Mesenchymal stem cell (in vitro differentiated cells and primary cell): ENCODE data around the gene HOMER3.

Source experiments
- DNase-seq: peaks from one replicate; pipeline ENCODE4 v3.0.0-alpha.2; 2013
- H2AFZ ChIP-seq: one replicate; pipeline ENCODE4 v1.6.1; 2013; ENCODE audit warnings: low read depth, mild to moderate bottlenecking, control low read depth, inconsistent platforms, low read length, moderate library complexity
- H2AK5ac ChIP-seq: 2 replicates; pipeline ENCODE4 v1.6.1; 2013; ENCODE audit warnings: low read length, moderate library complexity, mild to moderate bottlenecking, inconsistent platforms; ENCODE audit not compliant: severe bottlenecking
- H2BK120ac ChIP-seq: one replicate; pipeline ENCODE4 v1.6.1; 2013; ENCODE audit warnings: low read depth, mild to moderate bottlenecking, inconsistent platforms, low read length, moderate library complexity
- H2BK12ac ChIP-seq, 2 experiments: one replicate each; pipeline ENCODE4 v1.6.1; 2013; ENCODE audit warnings: inconsistent platforms in 2 of 2, low read length in 2 of 2, mild to moderate bottlenecking in 2 of 2, moderate library complexity in 2 of 2, control low read depth in 1 of 2
- H2BK15ac ChIP-seq: one replicate; pipeline ENCODE4 v1.6.1; 2013; ENCODE audit warnings: mild to moderate bottlenecking, low read depth, inconsistent platforms; ENCODE audit not compliant: poor library complexity, severe bottlenecking
- H2BK5ac ChIP-seq: 2 replicates; pipeline ENCODE4 v1.6.1; 2013; ENCODE audit warnings: low read depth, mild to moderate bottlenecking, low read length, control low read depth, inconsistent platforms; ENCODE audit not compliant: poor library complexity, severe bottlenecking
- H3K14ac ChIP-seq, 2 experiments: one replicate each; pipeline ENCODE4 v1.6.1; 2013; ENCODE audit warnings: inconsistent platforms in 2 of 2, low read length in 2 of 2, control low read depth in 1 of 2, mild to moderate bottlenecking in 1 of 2, moderate library complexity in 1 of 2
- H3K18ac ChIP-seq, 2 experiments: one replicate each; pipeline ENCODE4 v1.6.1; 2013; ENCODE audit warnings: inconsistent platforms in 2 of 2, low read length in 2 of 2, control low read depth in 1 of 2, low read depth in 1 of 2, mild to moderate bottlenecking in 1 of 2
- H3K23ac ChIP-seq, 2 experiments: one replicate each; pipeline ENCODE4 v1.6.1; 2013; ENCODE audit warnings: inconsistent platforms in 2 of 2, low read length in 2 of 2, mild to moderate bottlenecking in 2 of 2, moderate library complexity in 2 of 2, control low read depth in 1 of 2
- H3K27ac ChIP-seq: 2 replicates; pipeline ENCODE4 v1.5.1; 2013; ENCODE audit warnings: mild to moderate bottlenecking, moderate library complexity, low read length, control low read depth, inconsistent platforms; ENCODE audit not compliant: poor library complexity, severe bottlenecking
- H3K27me3 ChIP-seq, 2 experiments: 2 replicates each; pipeline versions ENCODE4 v1.6.1 to v1.7.0; 2013; ENCODE audit warnings: low read length in 2 of 2, mild to moderate bottlenecking in 2 of 2, moderate library complexity in 2 of 2, control low read depth in 1 of 2, inconsistent platforms in 1 of 2; ENCODE audit not compliant: control insufficient read depth in 1 of 2, insufficient read depth in 1 of 2
- H3K36me3 ChIP-seq, 2 experiments: 2 replicates each; pipeline versions ENCODE4 v1.6.1 to v1.7.0; 2013; ENCODE audit warnings: low read length in 2 of 2, control low read depth in 1 of 2, inconsistent platforms in 1 of 2, low read depth in 1 of 2, mild to moderate bottlenecking in 1 of 2; ENCODE audit not compliant: insufficient read depth in 2 of 2, control insufficient read depth in 1 of 2
- H3K4ac ChIP-seq, 2 experiments: one replicate each; pipeline ENCODE4 v1.6.1; 2013; ENCODE audit warnings: inconsistent platforms in 2 of 2, low read length in 2 of 2, mild to moderate bottlenecking in 2 of 2, moderate library complexity in 2 of 2, control low read depth in 1 of 2, low read depth in 1 of 2
- H3K4me1 ChIP-seq: 2 replicates; pipeline ENCODE4 v1.6.1; 2013; ENCODE audit warnings: low read depth, low read length, control low read depth; ENCODE audit not compliant: control insufficient read depth, insufficient read depth
- H3K4me2 ChIP-seq: 2 replicates; pipeline ENCODE4 v1.6.1; 2013; ENCODE audit warnings: low read length, mild to moderate bottlenecking, inconsistent platforms; ENCODE audit not compliant: poor library complexity, severe bottlenecking
- H3K4me3 ChIP-seq, 2 experiments: 2 replicates each; pipeline versions ENCODE4 v1.5.1 to v1.7.0; 2013; ENCODE audit warnings: low read length in 2 of 2, mild to moderate bottlenecking in 2 of 2, control low read depth in 1 of 2, low read depth in 1 of 2; ENCODE audit not compliant: insufficient read depth in 1 of 2
- H3K79me1 ChIP-seq: replicated peaks from 2 replicates; pipeline ENCODE4 v1.6.1; 2013; ENCODE audit warnings: mild to moderate bottlenecking, control low read depth, low read length, inconsistent platforms; ENCODE audit not compliant: poor library complexity, severe bottlenecking
- H3K9ac ChIP-seq: 2 replicates; pipeline ENCODE4 v1.7.0; 2013; ENCODE audit warnings: mild to moderate bottlenecking, low read length, moderate library complexity
- H3K9me3 ChIP-seq: 2 replicates; pipeline ENCODE4 v1.7.0; 2013; ENCODE audit warnings: mild to moderate bottlenecking, low read length; ENCODE audit not compliant: control insufficient read depth
- H4K8ac ChIP-seq: one replicate; pipeline ENCODE4 v1.6.1; 2013; ENCODE audit warnings: inconsistent platforms, mild to moderate bottlenecking, low read length, moderate library complexity
- H4K91ac ChIP-seq: one replicate; pipeline ENCODE4 v1.6.1; 2013; ENCODE audit warnings: mild to moderate bottlenecking, low read length, inconsistent platforms
- WGBS: methylation state at CpG from one replicate; pipeline ENCODE4 v1.1.7; 2013; ENCODE audit warnings: mixed read lengths; 5-methylcytosine and 5-hydroxymethylcytosine counted together

Gene HOMER3

GRCh38 chr19:18939922-18940768 lies 872 bp downstream of the HOMER3 start:
- H2BK12ac ChIP-seq: peak overlapping the region; percentile 18 to 33
- H4K91ac ChIP-seq: peak overlapping the region; percentile 73
- H3K4me1 ChIP-seq: peaks cover 20% of the 10 kb centered on the region
- peak overlapping the region; percentile 4 for H3K27ac ChIP-seq
- peak; percentile 60 for DNase-seq
- peak overlapping the region; percentile 82 for H4K8ac ChIP-seq
- peaks cover 28% of the 10 kb centered on the region for H3K79me1 ChIP-seq
- peaks cover 26 to 28% of the 10 kb centered on the region in 2 experiments for H3K36me3 ChIP-seq
- H3K18ac ChIP-seq: peak overlapping the region; percentile 82 to 94
- H3K23ac ChIP-seq: peak overlapping the region in 1 of 2 experiments; percentile 72
- no peaks in the 10 kb centered on the region for H3K27me3 ChIP-seq
- peak overlapping the region; percentile 93 to 99 for H3K4ac ChIP-seq
- peak overlapping the region; percentile 24 for H2BK5ac ChIP-seq
- H2AFZ ChIP-seq: no peak overlapping the region
- peak overlapping the region; percentile 65 to 89 for H3K4me3 ChIP-seq
- H2BK15ac ChIP-seq: peak overlapping the region; percentile 80
- H3K9ac ChIP-seq: peak overlapping the region; percentile 97
- peak overlapping the region; percentile 97 for H2AK5ac ChIP-seq
- peak overlapping the region; percentile 89 for H3K4me2 ChIP-seq
- WGBS: 1% methylated on average over 37 of the region's 47 CpGs
- H3K14ac ChIP-seq: peak overlapping the region; percentile 95 to 99
- H2BK120ac ChIP-seq: peak overlapping the region; percentile 90
- H3K9me3 ChIP-seq: no peaks in the 10 kb centered on the region

DNA sequence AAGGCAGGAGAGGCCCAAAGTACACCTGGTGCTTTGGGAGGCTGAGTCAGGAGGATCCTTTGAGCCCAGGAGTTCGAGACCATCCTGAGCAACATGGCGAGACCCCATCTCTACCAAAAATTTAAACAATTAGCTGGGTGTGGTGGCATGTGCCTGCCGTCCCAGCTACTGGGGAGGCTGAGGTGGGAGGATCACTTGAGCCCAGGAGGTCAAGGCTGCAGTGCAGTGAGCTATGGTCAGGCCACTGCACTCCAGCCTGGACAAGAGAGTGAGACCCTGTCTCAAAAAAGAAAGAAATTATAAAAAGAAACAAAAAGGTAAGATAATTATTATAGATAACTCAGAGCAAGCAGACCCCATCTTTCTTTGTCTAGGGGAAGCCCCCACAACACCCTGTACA lies 1.9 kb downstream of the HOMER3 start:
- no peak overlapping the region for H3K23ac ChIP-seq
- 100% methylated on average over 1 of the region's 3 CpGs for WGBS
- H3K9ac ChIP-seq: peak overlapping the region; percentile 97
- H4K8ac ChIP-seq: peak overlapping the region; percentile 69
- H2BK12ac ChIP-seq: no peak overlapping the region
- peak overlapping the region; percentile 83 for H4K91ac ChIP-seq
- H2AK5ac ChIP-seq: peak overlapping the region; percentile 97
- H3K9me3 ChIP-seq: no peaks in the 10 kb centered on the region
- peaks cover 33% of the 10 kb centered on the region for H3K79me1 ChIP-seq
- H2AFZ ChIP-seq: no peak overlapping the region
- H3K36me3 ChIP-seq: peaks cover 34 to 38% of the 10 kb centered on the region in 2 experiments
- DNase-seq: no peak
- no peak overlapping the region for H3K18ac ChIP-seq
- H3K27ac ChIP-seq: no peak overlapping the region
- H2BK15ac ChIP-seq: peak overlapping the region; percentile 69
- H3K4ac ChIP-seq: no peak overlapping the region
- H3K14ac ChIP-seq: no peak overlapping the region
- peak overlapping the region; percentile 89 for H3K4me2 ChIP-seq
- peaks cover 20% of the 10 kb centered on the region for H3K4me1 ChIP-seq
- no peaks in the 10 kb centered on the region for H3K27me3 ChIP-seq
- H2BK120ac ChIP-seq: peak overlapping the region; percentile 19
- peak overlapping the region in 1 of 2 experiments; percentile 89 for H3K4me3 ChIP-seq
- no peak overlapping the region for H2BK5ac ChIP-seq

GRCh38 chr19:18933297-18933696 lies 7.7 kb downstream of the HOMER3 start:
- Histone ChIP-seq H2BK5ac (no peak overlapping the region), H3K18ac (no peak overlapping the region), H4K8ac (no peak overlapping the region), H3K4me2 (no peak overlapping the region), H2AFZ (no peak overlapping the region), H2BK15ac (no peak overlapping the region), H3K4me3 (no peak overlapping the region), H3K4me1 (peaks cover 3% of the 10 kb centered on the region), H3K27ac (no peak overlapping the region), H3K27me3 (no peaks in the 10 kb centered on the region), H3K9me3 (no peaks in the 10 kb centered on the region), H3K9ac (no peak overlapping the region), H3K23ac (no peak overlapping the region), H3K4ac (no peak overlapping the region), H2AK5ac (no peak overlapping the region), H3K36me3 (peaks cover 69 to 82% of the 10 kb centered on the region in 2 experiments), H3K79me1 (peaks cover 41% of the 10 kb centered on the region), H2BK120ac (no peak overlapping the region), H2BK12ac (no peak overlapping the region), H3K14ac (no peak overlapping the region), H4K91ac (no peak overlapping the region)
- DNase-seq: no peak
- 92% methylated on average over 12 of the region's 13 CpGs for WGBS

- Histone ChIP-seq H3K4me1 (peaks cover 3% of the 10 kb centered on the region), H3K36me3 (peaks cover 70 to 83% of the 10 kb centered on the region in 2 experiments), H3K23ac (no peak overlapping the region), H2AFZ (no peak overlapping the region), H2BK15ac (peak overlapping the region; percentile 40), H3K79me1 (peaks cover 37% of the 10 kb centered on the region), H3K27me3 (no peaks in the 10 kb centered on the region), H2BK5ac (no peak overlapping the region), H4K91ac (no peak overlapping the region), H3K4me2 (no peak overlapping the region), H2BK12ac (no peak overlapping the region), H3K9me3 (no peaks in the 10 kb centered on the region), H3K4me3 (no peak overlapping the region), H3K18ac (no peak overlapping the region), H4K8ac (no peak overlapping the region), H2BK120ac (no peak overlapping the region), H3K27ac (no peak overlapping the region), H3K14ac (no peak overlapping the region), H3K4ac (no peak overlapping the region), H2AK5ac (no peak overlapping the region), H3K9ac (no peak overlapping the region)
- DNase-seq: peak; percentile 40
- 62% methylated on average over 31 of the region's 37 CpGs for WGBS
Observed at GRCh38 chr19:18932216-18932841, 8.7 kb downstream of the HOMER3 start.
